Lower lobe of right lung (tissue), 2 donors: ENCODE measurements around the gene ZNF488. TPM values are rescaled to one million over a fixed set of nuclear protein-coding genes. Genes with fewer than 3 reads are reported as not detected.

Experiments used
- ATAC-seq, 2 donors: fragments of 200-7000 bp; cut with Tn5 transposase; one replicate each; pipeline ENCODE4 v1.9.1; 2020 to 2022; ENCODE audit warnings: mild to moderate bottlenecking in 2 of 2, moderate library complexity in 2 of 2
- DNase-seq: peaks from one replicate; pipeline ENCODE4 v3.0.0-alpha.2; 2020
- H3K27ac ChIP-seq: fragments of 200-600 bp; one replicate; pipeline ENCODE4 v1.8.0; 2022
- H3K27me3 ChIP-seq: fragments of 200-600 bp; one replicate; pipeline ENCODE4 v1.8.0; 2022; ENCODE audit warnings: low read depth
- H3K36me3 ChIP-seq: fragments of 200-600 bp; one replicate; pipeline ENCODE4 v1.8.0; 2022; ENCODE audit warnings: mild to moderate bottlenecking
- H3K4me1 ChIP-seq: fragments of 200-600 bp; one replicate; pipeline ENCODE4 v1.8.0; 2022
- H3K4me3 ChIP-seq: fragments of 200-600 bp; one replicate; pipeline ENCODE4 v1.8.0; 2022; ENCODE audit warnings: mild to moderate bottlenecking
- H3K9me3 ChIP-seq: fragments of 200-600 bp; one replicate; pipeline ENCODE4 v1.8.0; 2022
- intact Hi-C: fragments of 100-400 bp; cut with DNase I; formaldehyde crosslinking; loops from one replicate; pipeline ENCODE4 v1.11.0; 2022
- total RNA-seq: library from RNA; stranded (reverse); fragmentation: NEBNext Ultra II Directional; extraction: Animal tissue kit (Norgen Biotek cat#: 25700); gene quantifications from one replicate; pipeline ENCODE4 v1.2.1, GENCODE V29; 2021
- TF ChIP-seq, protein P1 (sequence below): fragments of 200-600 bp; IDR thresholded peaks from one replicate; pipeline ENCODE4 v1.8.0; 2022; ENCODE audit warnings: antibody characterized with exemption, mild to moderate bottlenecking
- donor health status: DM: no; HTN: yes; CAD: no; lungs with severe emphysema.

ZNF488 gene
- total RNA-seq, 1 donor from 2014 or later = 0.38 TPM

GRCh38 chr10:47372726-47373125 lies 11.4 kb downstream of the ZNF488 start:
- H3K4me1 ChIP-seq = peaks cover 5% of the 10 kb centered on the region
- intact Hi-C loops = no loop called here
- no peaks in the 10 kb centered on the region for H3K27me3 ChIP-seq
- no peaks in the 10 kb centered on the region for H3K9me3 ChIP-seq
- no peaks in the 10 kb centered on the region for H3K36me3 ChIP-seq
- H3K27ac ChIP-seq = no peak overlapping the region
- no peak for ATAC-seq
- no peak overlapping the region for H3K4me3 ChIP-seq
- TF ChIP-seq, protein P1, sequence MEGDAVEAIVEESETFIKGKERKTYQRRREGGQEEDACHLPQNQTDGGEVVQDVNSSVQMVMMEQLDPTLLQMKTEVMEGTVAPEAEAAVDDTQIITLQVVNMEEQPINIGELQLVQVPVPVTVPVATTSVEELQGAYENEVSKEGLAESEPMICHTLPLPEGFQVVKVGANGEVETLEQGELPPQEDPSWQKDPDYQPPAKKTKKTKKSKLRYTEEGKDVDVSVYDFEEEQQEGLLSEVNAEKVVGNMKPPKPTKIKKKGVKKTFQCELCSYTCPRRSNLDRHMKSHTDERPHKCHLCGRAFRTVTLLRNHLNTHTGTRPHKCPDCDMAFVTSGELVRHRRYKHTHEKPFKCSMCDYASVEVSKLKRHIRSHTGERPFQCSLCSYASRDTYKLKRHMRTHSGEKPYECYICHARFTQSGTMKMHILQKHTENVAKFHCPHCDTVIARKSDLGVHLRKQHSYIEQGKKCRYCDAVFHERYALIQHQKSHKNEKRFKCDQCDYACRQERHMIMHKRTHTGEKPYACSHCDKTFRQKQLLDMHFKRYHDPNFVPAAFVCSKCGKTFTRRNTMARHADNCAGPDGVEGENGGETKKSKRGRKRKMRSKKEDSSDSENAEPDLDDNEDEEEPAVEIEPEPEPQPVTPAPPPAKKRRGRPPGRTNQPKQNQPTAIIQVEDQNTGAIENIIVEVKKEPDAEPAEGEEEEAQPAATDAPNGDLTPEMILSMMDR = no peak
- DNase-seq = no peak

- TF ChIP-seq, protein P1 = no peak
- ATAC-seq (no peak), DNase-seq (no peak)
- Histone ChIP-seq H3K36me3 (no peaks in the 10 kb centered on the region), H3K4me3 (no peak overlapping the region), H3K4me1 (peaks cover 5% of the 10 kb centered on the region), H3K9me3 (no peaks in the 10 kb centered on the region), H3K27me3 (no peaks in the 10 kb centered on the region), H3K27ac (no peak overlapping the region)
- intact Hi-C loops = no loop called here
These were observed 12.2 kb downstream of the ZNF488 start for GRCh38 chr10:47371629-47372485.

GRCh38 chr10:47370878-47371277 lies 13.2 kb downstream of the ZNF488 start:
- no peak for ATAC-seq
- Histone ChIP-seq H3K4me1 (peaks cover 5% of the 10 kb centered on the region), H3K27me3 (no peaks in the 10 kb centered on the region), H3K4me3 (no peak overlapping the region), H3K27ac (no peak overlapping the region), H3K36me3 (no peaks in the 10 kb centered on the region), H3K9me3 (no peaks in the 10 kb centered on the region)
- TF ChIP-seq, protein P1 = no peak
- intact Hi-C loops = no loop called here
- no peak for DNase-seq

DNA sequence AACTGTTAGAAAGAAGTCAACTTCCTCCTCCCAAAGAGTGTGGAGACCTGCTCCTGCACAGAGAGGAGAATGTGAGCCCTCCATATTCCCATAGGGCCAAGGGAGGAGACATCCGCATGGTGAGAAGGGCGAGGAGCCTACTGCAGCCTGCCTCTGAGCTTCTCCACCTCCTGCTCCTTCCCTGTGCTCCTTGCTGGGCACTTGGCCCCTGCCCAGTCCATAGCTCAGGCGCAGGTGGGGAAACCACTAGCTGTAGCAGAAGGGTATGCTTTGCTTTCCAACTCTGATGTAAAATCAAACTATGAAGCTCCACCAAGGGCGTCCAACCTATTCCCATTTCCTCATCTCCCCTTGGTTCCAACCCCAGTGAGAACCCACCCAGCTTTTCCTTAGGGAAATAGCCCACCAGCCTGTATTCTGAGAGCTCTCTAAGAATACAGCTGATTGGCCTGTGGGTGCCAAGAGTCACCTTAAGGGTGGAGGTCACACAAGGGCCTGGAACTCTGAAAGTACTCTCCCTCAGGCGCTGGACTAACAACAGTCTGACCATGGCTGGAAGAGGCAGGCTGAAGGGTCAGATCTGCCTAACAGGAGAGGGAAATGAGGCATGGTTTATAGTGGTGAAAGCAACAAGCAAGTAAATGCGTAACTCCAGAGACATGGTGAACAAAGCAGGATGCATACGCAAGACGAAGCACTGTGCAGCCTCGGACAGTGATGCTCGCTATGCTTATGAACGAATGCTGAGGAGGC lies 13.9 kb downstream of the ZNF488 start:
- no peak overlapping the region for H3K4me3 ChIP-seq
- H3K4me1 ChIP-seq = peaks cover 5% of the 10 kb centered on the region
- no peaks in the 10 kb centered on the region for H3K36me3 ChIP-seq
- no peaks in the 10 kb centered on the region for H3K27me3 ChIP-seq
- DNase-seq (no peak), ATAC-seq (no peak)
- TF ChIP-seq, protein P1 = no peak
- no peaks in the 10 kb centered on the region for H3K9me3 ChIP-seq
- H3K27ac ChIP-seq = no peak overlapping the region
- intact Hi-C loops = no loop called here

- H3K36me3 ChIP-seq = no peaks in the 10 kb centered on the region
- H3K4me1 ChIP-seq = peaks cover under 1% of the 10 kb centered on the region
- no peak overlapping the region for H3K4me3 ChIP-seq
- H3K27ac ChIP-seq = no peak overlapping the region
- DNase-seq (no peak), ATAC-seq (no peak)
- TF ChIP-seq, protein P1 = no peak
- intact Hi-C loops = no loop called here
- no peaks in the 10 kb centered on the region for H3K9me3 ChIP-seq
- no peaks in the 10 kb centered on the region for H3K27me3 ChIP-seq
These were observed 14.7 kb downstream of the ZNF488 start for GRCh38 chr10:47369251-47369894.
